Superior temporal gyrus (tissue), 1 donor: ENCODE measurements around the gene HOXC4.
"Not testable (repeated sequence)": the region's sequence is repeated elsewhere in the genome, so short reads cannot be mapped to it uniquely, and the experiment has no call there.

Source experiments
- DNase-seq: peaks from one replicate; pipeline ENCODE4 v3.0.0-alpha.2; 2016; ENCODE audit errors: extremely low spot score

HOXC4 gene

DNA sequence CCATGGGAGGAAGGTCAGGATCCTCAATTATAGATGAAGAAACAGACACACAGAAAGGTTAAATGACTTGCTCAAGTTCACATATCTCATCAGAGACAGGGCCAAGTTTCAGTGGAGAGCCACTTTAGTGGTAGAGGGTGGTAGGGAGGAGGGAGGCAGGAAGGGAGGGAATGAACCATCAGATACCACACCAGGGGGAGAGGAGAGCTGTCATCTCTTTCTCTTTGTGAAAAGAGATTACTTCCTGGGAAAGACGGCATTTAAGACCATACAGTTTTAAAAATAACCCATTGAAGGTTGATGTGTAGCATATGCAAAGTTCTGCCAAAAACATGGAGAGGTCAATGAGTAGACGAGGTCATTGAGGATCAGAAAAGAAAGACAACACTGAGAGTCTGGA, 39.3 kb downstream of the HOXC4 start:
- not testable (repeated sequence) for DNase-seq

DNA sequence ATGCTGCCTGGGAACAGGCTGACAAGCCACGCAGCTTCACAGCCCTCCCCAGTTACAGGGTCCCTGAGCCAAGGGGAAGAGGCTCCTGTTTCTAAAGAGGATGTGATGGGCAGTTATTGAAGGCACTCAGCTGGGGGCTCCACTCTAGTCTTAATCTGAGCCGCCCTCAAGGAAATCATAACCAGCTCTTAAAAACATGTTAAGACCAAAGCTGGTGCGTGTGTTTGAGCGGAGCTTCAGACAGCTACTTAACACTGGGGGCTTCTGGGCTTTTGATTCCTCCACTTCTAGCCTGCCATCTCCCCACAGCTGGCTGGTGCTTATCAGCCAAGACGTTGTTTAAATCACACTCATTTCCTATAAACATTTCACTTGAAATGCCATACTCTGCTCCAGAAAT, 42.3 kb downstream of the HOXC4 start:
- not testable (repeated sequence) for DNase-seq

DNA sequence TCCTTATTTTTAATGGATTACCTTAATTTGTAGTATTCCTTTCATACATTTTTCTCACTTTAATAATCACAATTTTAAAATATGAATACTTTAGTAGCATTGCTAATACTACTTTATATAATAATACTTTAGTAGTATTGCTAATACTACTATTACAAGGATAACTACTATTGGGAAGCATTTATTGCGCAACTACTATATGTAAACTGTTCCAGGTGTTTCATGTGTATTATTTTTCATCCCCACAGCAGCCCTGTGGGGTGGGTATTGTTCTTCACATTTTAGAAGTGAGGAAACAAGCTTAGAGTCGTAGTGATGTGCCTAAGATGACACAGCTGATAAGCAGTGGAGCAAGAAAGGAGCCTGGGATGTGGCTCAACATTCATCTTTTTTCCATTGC, 45.0 kb downstream of the HOXC4 start:
- not testable (repeated sequence) for DNase-seq

- not testable (repeated sequence) for DNase-seq
Observed at GRCh38 chr12:54100588-54100987, 47.0 kb downstream of the HOXC4 start.

GRCh38 chr12:54102223-54102622, 48.6 kb downstream of the HOXC4 start:
- DNase-seq, result not testable (repeated sequence)

DNA sequence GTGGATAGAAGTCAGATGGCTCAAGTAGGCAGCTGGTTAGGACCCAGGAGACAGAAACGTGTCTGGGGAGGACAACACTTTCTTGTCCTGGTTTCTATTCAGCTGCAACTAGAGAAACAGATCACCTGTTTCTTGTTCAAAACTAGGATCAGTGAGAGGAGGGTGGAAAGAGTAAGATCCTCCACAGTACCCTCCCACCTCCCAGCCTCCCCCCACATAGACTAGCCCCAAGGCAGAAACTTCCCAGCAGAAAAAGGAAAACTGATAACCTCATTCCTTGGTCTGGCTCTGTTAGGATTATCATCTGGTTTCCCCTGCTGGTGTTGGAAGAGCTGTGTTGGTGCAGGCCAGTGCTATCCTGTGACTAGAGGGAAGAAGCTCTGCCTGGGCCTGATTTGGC, 50.2 kb downstream of the HOXC4 start:
- DNase-seq, result not testable (repeated sequence)
